Panc1 (cell line): ENCODE data around the gene EHD1. TPM values are rescaled to one million over a fixed set of nuclear protein-coding genes. Genes with fewer than 3 reads are reported as not detected.

Experiments used
- ATAC-seq: fragments of 200-7000 bp; cut with Tn5 transposase; 2 replicates; pipeline ENCODE4 v1.9.1; 2020; ENCODE audit warnings: mild to moderate bottlenecking, moderate library complexity
- BruUV-seq: library from RNA; stranded (reverse); fragments of 400-500 nt; replicated peaks from 2 replicates; lab custom pipeline; 2021; lab: Mats Ljungman, UMichigan
- CTCF ChIA-PET: fragments of 300-600 bp; sonication (Branson Sonifier 250); formaldehyde crosslinking; loops from one replicate; lab custom pipeline; 2022; ENCODE audit warnings: antibody characterized with exemption; lab: Charles Lee
- POLR2A ChIA-PET: fragments of 300-600 bp; sonication (Branson Sonifier 250); formaldehyde crosslinking; loops from one replicate; lab custom pipeline; 2022; ENCODE audit warnings: antibody characterized with exemption; lab: Charles Lee
- DNase-seq: peaks from one replicate; pipeline ENCODE4 v3.0.0-alpha.2; 2010; ENCODE audit warnings: low read depth, low spot score
- H3K27ac ChIP-seq: 2 replicates; pipeline ENCODE4 v1.5.1; 2011; ENCODE audit warnings: mild to moderate bottlenecking, low read length, inconsistent platforms
- H3K27me3 ChIP-seq: fragments of 200-500 bp; sonication (Bioruptor generic); 2 replicates; pipeline ENCODE4 v1.6.0; 2014; ENCODE audit warnings: low read length, inconsistent platforms; ENCODE audit not compliant: control insufficient read depth, insufficient read depth
- H3K36me3 ChIP-seq: fragments of 200-500 bp; sonication (Bioruptor generic); 2 replicates; pipeline ENCODE4 v1.5.1; 2014; ENCODE audit warnings: inconsistent platforms, mild to moderate bottlenecking, low read length, moderate library complexity; ENCODE audit not compliant: control insufficient read depth, insufficient read depth
- H3K4me1 ChIP-seq: 2 replicates; pipeline ENCODE4 v1.5.1; 2011; ENCODE audit warnings: inconsistent platforms, mild to moderate bottlenecking, low read length, moderate library complexity; ENCODE audit not compliant: control insufficient read depth, insufficient read depth
- H3K4me3 ChIP-seq, 2 experiments: 2 replicates each; pipeline ENCODE4 v1.5.1; 2011 to 2012; ENCODE audit warnings: low read depth in 2 of 2, low read length in 2 of 2, mild to moderate bottlenecking in 2 of 2, inconsistent platforms in 1 of 2, moderate library complexity in 1 of 2
- H3K9me3 ChIP-seq: fragments of 200-500 bp; sonication (Bioruptor generic); 2 replicates; pipeline ENCODE4 v1.5.1; 2014; ENCODE audit warnings: low read depth, mild to moderate bottlenecking, inconsistent platforms, low read length, moderate library complexity; ENCODE audit not compliant: control insufficient read depth, insufficient read depth
- CTCF ChIP-seq: fragments of 450-650 bp; IDR thresholded peaks from 2 replicates; pipeline ENCODE4 v1.5.1; 2017; ENCODE audit warnings: mild to moderate bottlenecking
- POLR2AphosphoS5 ChIP-seq: IDR thresholded peaks from 2 replicates; pipeline ENCODE4 v1.6.1; 2012; ENCODE audit warnings: mild to moderate bottlenecking, low read depth, low read length, moderate library complexity
- REST ChIP-seq, 2 experiments: IDR thresholded peaks; 2 replicates each; pipeline ENCODE4 v1.6.1; 2011 to 2012; ENCODE audit warnings: low read depth in 2 of 2, control low read depth in 1 of 2, low read length in 1 of 2, mild to moderate bottlenecking in 1 of 2, moderate library complexity in 1 of 2; ENCODE audit not compliant: insufficient read depth in 1 of 2
- SIN3A ChIP-seq: IDR thresholded peaks from 2 replicates; pipeline ENCODE4 v1.6.1; 2012; ENCODE audit warnings: low read depth, mild to moderate bottlenecking, low read length, moderate library complexity, borderline replicate concordance; ENCODE audit not compliant: insufficient read depth
- TCF7L2 ChIP-seq: IDR thresholded peaks from 2 replicates; pipeline ENCODE4 v1.6.1; 2011; ENCODE audit warnings: mild to moderate bottlenecking, low read depth, low read length, inconsistent platforms
- in situ Hi-C: cut with HindIII; loops from 2 replicates; pipeline ENCODE4 v1.10.0; 2016; ENCODE audit warnings: low sequenced_read_pairs, low pct_unique_long_range_greater_than_20kb
- intact Hi-C: fragments of 100-400 bp; cut with micrococcal nuclease; formaldehyde crosslinking; loops from one replicate; pipeline ENCODE4 v1.10.0; 2022; ENCODE audit not compliant: unreplicated experiment
- total RNA-seq: library from RNA; stranded (reverse); gene quantifications from one replicate; pipeline ENCODE4 v1.2.1, GENCODE V29; 2021; ENCODE audit not compliant: unreplicated experiment

Gene EHD1
- total RNA-seq, 1 experiment from 2014 or later: 186 TPM

GRCh38 chr11:64918017-64918416 lies 39.6 kb upstream of the EHD1 start:
- intact Hi-C loops: no loop called here
- H3K36me3 ChIP-seq: no peaks in the 10 kb centered on the region; the same call in 1 of the 2 replicates
- POLR2A ChIA-PET: interaction anchor here (0.6 kb wide), 1 partner anchor 73 kb away, joined by 6 read pairs; no protein-coding TSS in a partner anchor

GRCh38 chr11:64917663-64917995 lies 39.2 kb upstream of the EHD1 start:
- CTCF ChIA-PET: interaction anchor here (0.6 kb wide), 1 partner anchor 154 kb away, joined by 7 read pairs; no protein-coding TSS in a partner anchor
- Histone ChIP-seq H3K36me3 (no peaks in the 10 kb centered on the region; the same call in 1 of the 2 replicates), H3K9me3 (no peaks in the 10 kb centered on the region), H3K27ac (peak overlapping the region; percentile 97), H3K4me3 (peak overlapping the region; percentile 90 to 97), H3K27me3 (no peaks in the 10 kb centered on the region), H3K4me1 (peaks cover 19% of the 10 kb centered on the region)
- DNase-seq (no peak), ATAC-seq (no peak)
- intact Hi-C loops (no loop called here), in situ Hi-C loops (no loop called here)
- BruUV-seq: no TSS peak
- POLR2A ChIA-PET: interaction anchor here (0.6 kb wide), 1 partner anchor 72 kb away, joined by 6 read pairs; no protein-coding TSS in a partner anchor
- TF ChIP-seq POLR2AphosphoS5: no peak
- no peak for TF ChIP-seq SIN3A
- TF ChIP-seq TCF7L2: peak; percentile 67

More at GRCh38 chr11:64918017-64918416, 39.6 kb upstream of the EHD1 start:
- Histone ChIP-seq H3K27me3 (no peaks in the 10 kb centered on the region), H3K27ac (peak overlapping the region; percentile 97), H3K4me1 (peaks cover 19% of the 10 kb centered on the region), H3K9me3 (no peaks in the 10 kb centered on the region), H3K4me3 (peak overlapping the region; percentile 90 to 97)
- no peak for ATAC-seq
- no TSS peak for BruUV-seq
- no peak for DNase-seq
- CTCF ChIA-PET: no interaction called here
- no peak for TF ChIP-seq SIN3A
- no peak for TF ChIP-seq TCF7L2
- no peak for TF ChIP-seq CTCF
- TF ChIP-seq POLR2AphosphoS5: no peak
- no peak for TF ChIP-seq REST (IDR thresholded peaks at IDR 0.05; ENCODE audit: insufficient read depth in 1 of 2, low read depth in 2 of 2, low read length in 1 of 2)
- in situ Hi-C loops: no loop called here
